Esophagus muscularis mucosa (tissue), 4 donors: ENCODE results near the gene STX8. TPM values are rescaled to one million over a fixed set of nuclear protein-coding genes. Genes with fewer than 3 reads are reported as not detected.

Experiments used
- DNase-seq: peaks from one replicate; pipeline ENCODE4 v3.0.0-alpha.2; 2017; ENCODE audit errors: extremely low spot score
- H3K27ac ChIP-seq, 4 donors: fragments of 200-600 bp; sonication (generic); replicated peaks in 1 of 4; 1 replicate in 3 of 4; 2 replicates in 1 of 4; pipeline ENCODE4 v1.5.1; 2016 to 2019; ENCODE audit warnings: mild to moderate bottlenecking in 1 of 4
- H3K27me3 ChIP-seq, 4 donors: fragments of 200-600 bp; sonication (generic); one replicate each; pipeline versions ENCODE4 v1.5.1 to v1.6.0; 2016 to 2019
- H3K36me3 ChIP-seq, 4 donors: fragments of 200-600 bp; sonication (generic); one replicate each; pipeline ENCODE4 v1.5.1; 2016 to 2019
- H3K4me1 ChIP-seq, 4 donors: fragments of 200-600 bp; sonication (generic); one replicate each; pipeline ENCODE4 v1.5.1; 2016 to 2019
- H3K4me3 ChIP-seq, 4 donors: fragments of 200-600 bp; sonication (generic); 1 replicate in 2 of 4; 2 replicates in 2 of 4; pipeline ENCODE4 v1.5.1; 2016 to 2019; ENCODE audit warnings: mild to moderate bottlenecking in 4 of 4, moderate library complexity in 1 of 4
- H3K9me3 ChIP-seq, 4 donors: fragments of 200-600 bp; sonication (generic); 1 replicate in 3 of 4; 2 replicates in 1 of 4; pipeline ENCODE4 v1.5.1; 2016 to 2019
- CTCF ChIP-seq, 3 experiments: fragments of 200-600 bp in 2 of 3; fragments of 450-650 bp in 1 of 3; sonication (generic) in 2 of 3; IDR thresholded peaks; one replicate each; pipeline ENCODE4 v1.5.1; 2017 to 2019; ENCODE audit warnings: antibody characterized with exemption in 3 of 3, mild to moderate bottlenecking in 2 of 3, moderate library complexity in 1 of 3
- EP300 ChIP-seq: sonication (generic); formaldehyde crosslinking; IDR thresholded peaks from one replicate; pipeline ENCODE4 v1.6.1; 2017; ENCODE audit warnings: antibody characterized with exemption
- POLR2A ChIP-seq: fragments of 450-650 bp; IDR thresholded peaks from one replicate; pipeline ENCODE4 v1.6.1; 2017; ENCODE audit warnings: antibody characterized with exemption, moderate library complexity, mild to moderate bottlenecking, low read depth
- POLR2AphosphoS5 ChIP-seq, 2 donors: sonication (generic); formaldehyde crosslinking; IDR thresholded peaks; one replicate each; pipeline ENCODE4 v1.6.1; 2017; ENCODE audit warnings: antibody characterized with exemption in 2 of 2
- WGBS: methylation state at CpG from one replicate; pipeline ENCODE4 v1.1.5; 2018; 5-methylcytosine and 5-hydroxymethylcytosine counted together
- intact Hi-C: fragments of 100-400 bp; cut with DNase I; formaldehyde crosslinking; loops from one replicate; pipeline ENCODE4 v1.15.1; 2023
- total RNA-seq, 4 donors: library from RNA; depleted of rRNA; stranded (reverse); fragments of >200 nt; gene quantifications; one replicate each; pipeline versions ENCODE4 v1.1.0 to v1.2.1, GENCODE V29; 2016

STX8 gene
- total RNA-seq, 4 donors from 2014 or later = 83.9 to 104 (median 94.5) TPM

- peaks cover 4 to 57% (median 49%) of the 10 kb centered on the region in 4 donors for H3K4me1 ChIP-seq
- no peaks in the 10 kb centered on the region for H3K36me3 ChIP-seq
- DNase-seq = no peak
- H3K9me3 ChIP-seq = no peaks in the 10 kb centered on the region
- H3K4me3 ChIP-seq = no peak overlapping the region
- WGBS = 41% methylated on average over 5 of the region's 5 CpGs
- no peaks in the 10 kb centered on the region for H3K27me3 ChIP-seq
- TF ChIP-seq POLR2A (no peak), CTCF (IDR thresholded peaks at IDR 0.05) (peak in 1 of 3 experiments; percentile 11)
- intact Hi-C loops = no loop called here
- peak overlapping the region in 1 of 4 donors; percentile 19 for H3K27ac ChIP-seq
Observed at GRCh38 chr17:9467518-9467917, 108.1 kb downstream of the STX8 start.

- Histone ChIP-seq H3K4me1 (peaks cover 4 to 54% (median 44%) of the 10 kb centered on the region in 4 donors), H3K4me3 (peak overlapping the region in 2 of 4 donors; percentile 16 to 20), H3K27ac (peak overlapping the region; percentile 56 to 77 (median 62)), H3K36me3 (no peaks in the 10 kb centered on the region), H3K27me3 (no peaks in the 10 kb centered on the region), H3K9me3 (no peaks in the 10 kb centered on the region)
- no peak for DNase-seq
- TF ChIP-seq EP300 = no peak
- no peak for TF ChIP-seq POLR2A
- peak; percentile 35 to 59 (median 42) for TF ChIP-seq CTCF (IDR thresholded peaks at IDR 0.05)
- TF ChIP-seq POLR2AphosphoS5 (IDR thresholded peaks at IDR 0.05) = peak; percentile 55 to 62
- 64% methylated on average over 16 of the region's 16 CpGs for WGBS
- intact Hi-C loops = no loop called here
Observed at GRCh38 chr17:9465210-9465921, 110.3 kb downstream of the STX8 start.

GRCh38 chr17:9457005-9457404, 118.6 kb downstream of the STX8 start:
- DNase-seq = no peak
- intact Hi-C loops = no loop called here
- TF ChIP-seq POLR2AphosphoS5 (IDR thresholded peaks at IDR 0.05) (no peak), POLR2A (no peak), EP300 (no peak), CTCF (IDR thresholded peaks at IDR 0.05) (no peak)
- Histone ChIP-seq H3K9me3 (no peaks in the 10 kb centered on the region), H3K36me3 (no peaks in the 10 kb centered on the region), H3K4me3 (no peak overlapping the region), H3K27ac (peak overlapping the region in 1 of 4 donors; percentile 35), H3K27me3 (no peaks in the 10 kb centered on the region), H3K4me1 (peaks cover 0 to 12% (median 8%) of the 10 kb centered on the region in 4 donors)
- 87% methylated on average over 6 of the region's 6 CpGs for WGBS

GRCh38 chr17:9456330-9456729, 119.3 kb downstream of the STX8 start:
- TF ChIP-seq POLR2A = no peak
- no peak for TF ChIP-seq POLR2AphosphoS5 (IDR thresholded peaks at IDR 0.05)
- TF ChIP-seq EP300 = no peak
- TF ChIP-seq CTCF (IDR thresholded peaks at IDR 0.05) = no peak
- no peak for DNase-seq

More at GRCh38 chr17:9456330-9456729, 119.3 kb downstream of the STX8 start:
- H3K4me1 ChIP-seq = peaks cover 0 to 12% (median 8%) of the 10 kb centered on the region in 4 donors
- peak overlapping the region; percentile 2 to 41 (median 32) for H3K27ac ChIP-seq
- intact Hi-C loops = no loop called here
- no peaks in the 10 kb centered on the region for H3K27me3 ChIP-seq
- no peak overlapping the region for H3K4me3 ChIP-seq
- no peaks in the 10 kb centered on the region for H3K9me3 ChIP-seq
- no peaks in the 10 kb centered on the region for H3K36me3 ChIP-seq
- WGBS = 40% methylated on average over 1 of the region's 1 CpG
